Measurements from ENCODE around the gene UQCRQ. TPM values are rescaled to one million over a fixed set of nuclear protein-coding genes. Genes with fewer than 3 reads are reported as not detected.
A peak's percentile ranks its signal among the peaks of the same experiment; 100 is the strongest.

Gene UQCRQ
- total and polyA plus RNA-seq, 4 donors = 62.5 to 2,326 (median 326) TPM

DNA sequence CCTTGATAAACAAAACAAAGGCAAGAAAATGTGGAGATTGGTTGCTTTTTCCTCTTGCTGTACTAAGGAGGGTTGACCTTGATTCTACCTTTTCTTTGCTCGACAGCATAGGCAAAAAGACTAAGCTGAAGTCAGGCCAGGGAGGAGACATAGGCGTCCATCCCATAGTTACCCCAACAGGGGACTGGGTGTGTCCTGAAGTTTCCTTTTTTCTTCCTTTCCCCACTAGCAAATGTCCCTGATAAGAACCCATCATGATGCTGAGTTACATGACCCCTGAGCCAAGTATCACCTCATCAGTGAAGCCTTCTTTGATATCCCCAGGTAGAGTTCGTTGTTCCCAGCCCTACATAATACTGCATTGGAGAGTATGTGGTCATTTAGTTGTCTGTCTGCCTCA, 26.1 kb upstream of the UQCRQ start:
- Histone ChIP-seq H3K4me3 (ENCODE audit: low read depth in 1 of 3, low read length in 3 of 3) (no peak overlapping the region), H3K4me1 (ENCODE audit: control insufficient read depth in 4 of 4, insufficient read depth in 4 of 4, low read length in 3 of 4) (peaks cover 6 to 42% (median 15%) of the 10 kb centered on the region in 4 donors), H3K9me3 (ENCODE audit: control insufficient read depth in 4 of 4, low read length in 3 of 4) (no peaks in the 10 kb centered on the region), H3K36me3 (ENCODE audit: control insufficient read depth in 4 of 4, insufficient read depth in 3 of 4, low read depth in 1 of 4, low read length in 3 of 4) (no peaks in the 10 kb centered on the region), H3K27ac (ENCODE audit: low read depth in 1 of 2, low read length in 2 of 2) (peak overlapping the region; percentile 91 to 98), H3K27me3 (ENCODE audit: control insufficient read depth in 4 of 4, insufficient read depth in 4 of 4, low read length in 3 of 4) (no peaks in the 10 kb centered on the region), H3K9ac (ENCODE audit: low read depth in 1 of 2, low read length in 2 of 2) (peak overlapping the region; percentile 35 to 67)
- TF ChIP-seq HNF4G (IDR thresholded peaks at IDR 0.05) (no peak), RAD21 (IDR thresholded peaks at IDR 0.05) (no peak), SP1 (IDR thresholded peaks at IDR 0.05) (no peak), YY1 (IDR thresholded peaks at IDR 0.05) (peak; percentile 3), HNF4A (conservative IDR thresholded peaks at IDR 0.05) (no peak), EGR1 (IDR thresholded peaks at IDR 0.05; ENCODE audit: low read depth in 2 of 2) (peak in 1 of 2 donors; percentile 8), JUND (IDR thresholded peaks at IDR 0.05) (no peak), TAF1 (conservative IDR thresholded peaks at IDR 0.05) (no peak)
- TF ChIP-seq, protein P1, sequence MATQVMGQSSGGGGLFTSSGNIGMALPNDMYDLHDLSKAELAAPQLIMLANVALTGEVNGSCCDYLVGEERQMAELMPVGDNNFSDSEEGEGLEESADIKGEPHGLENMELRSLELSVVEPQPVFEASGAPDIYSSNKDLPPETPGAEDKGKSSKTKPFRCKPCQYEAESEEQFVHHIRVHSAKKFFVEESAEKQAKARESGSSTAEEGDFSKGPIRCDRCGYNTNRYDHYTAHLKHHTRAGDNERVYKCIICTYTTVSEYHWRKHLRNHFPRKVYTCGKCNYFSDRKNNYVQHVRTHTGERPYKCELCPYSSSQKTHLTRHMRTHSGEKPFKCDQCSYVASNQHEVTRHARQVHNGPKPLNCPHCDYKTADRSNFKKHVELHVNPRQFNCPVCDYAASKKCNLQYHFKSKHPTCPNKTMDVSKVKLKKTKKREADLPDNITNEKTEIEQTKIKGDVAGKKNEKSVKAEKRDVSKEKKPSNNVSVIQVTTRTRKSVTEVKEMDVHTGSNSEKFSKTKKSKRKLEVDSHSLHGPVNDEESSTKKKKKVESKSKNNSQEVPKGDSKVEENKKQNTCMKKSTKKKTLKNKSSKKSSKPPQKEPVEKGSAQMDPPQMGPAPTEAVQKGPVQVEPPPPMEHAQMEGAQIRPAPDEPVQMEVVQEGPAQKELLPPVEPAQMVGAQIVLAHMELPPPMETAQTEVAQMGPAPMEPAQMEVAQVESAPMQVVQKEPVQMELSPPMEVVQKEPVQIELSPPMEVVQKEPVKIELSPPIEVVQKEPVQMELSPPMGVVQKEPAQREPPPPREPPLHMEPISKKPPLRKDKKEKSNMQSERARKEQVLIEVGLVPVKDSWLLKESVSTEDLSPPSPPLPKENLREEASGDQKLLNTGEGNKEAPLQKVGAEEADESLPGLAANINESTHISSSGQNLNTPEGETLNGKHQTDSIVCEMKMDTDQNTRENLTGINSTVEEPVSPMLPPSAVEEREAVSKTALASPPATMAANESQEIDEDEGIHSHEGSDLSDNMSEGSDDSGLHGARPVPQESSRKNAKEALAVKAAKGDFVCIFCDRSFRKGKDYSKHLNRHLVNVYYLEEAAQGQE (IDR thresholded peaks at IDR 0.05) = no peak
- TF ChIP-seq, protein P2, sequence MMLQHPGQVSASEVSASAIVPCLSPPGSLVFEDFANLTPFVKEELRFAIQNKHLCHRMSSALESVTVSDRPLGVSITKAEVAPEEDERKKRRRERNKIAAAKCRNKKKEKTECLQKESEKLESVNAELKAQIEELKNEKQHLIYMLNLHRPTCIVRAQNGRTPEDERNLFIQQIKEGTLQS (IDR thresholded peaks at IDR 0.05) = no peak
- TF ChIP-seq, protein P3, sequence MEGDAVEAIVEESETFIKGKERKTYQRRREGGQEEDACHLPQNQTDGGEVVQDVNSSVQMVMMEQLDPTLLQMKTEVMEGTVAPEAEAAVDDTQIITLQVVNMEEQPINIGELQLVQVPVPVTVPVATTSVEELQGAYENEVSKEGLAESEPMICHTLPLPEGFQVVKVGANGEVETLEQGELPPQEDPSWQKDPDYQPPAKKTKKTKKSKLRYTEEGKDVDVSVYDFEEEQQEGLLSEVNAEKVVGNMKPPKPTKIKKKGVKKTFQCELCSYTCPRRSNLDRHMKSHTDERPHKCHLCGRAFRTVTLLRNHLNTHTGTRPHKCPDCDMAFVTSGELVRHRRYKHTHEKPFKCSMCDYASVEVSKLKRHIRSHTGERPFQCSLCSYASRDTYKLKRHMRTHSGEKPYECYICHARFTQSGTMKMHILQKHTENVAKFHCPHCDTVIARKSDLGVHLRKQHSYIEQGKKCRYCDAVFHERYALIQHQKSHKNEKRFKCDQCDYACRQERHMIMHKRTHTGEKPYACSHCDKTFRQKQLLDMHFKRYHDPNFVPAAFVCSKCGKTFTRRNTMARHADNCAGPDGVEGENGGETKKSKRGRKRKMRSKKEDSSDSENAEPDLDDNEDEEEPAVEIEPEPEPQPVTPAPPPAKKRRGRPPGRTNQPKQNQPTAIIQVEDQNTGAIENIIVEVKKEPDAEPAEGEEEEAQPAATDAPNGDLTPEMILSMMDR (IDR thresholded peaks at IDR 0.05; ENCODE audit: low read depth, low read length, missing input control) = no peak
- 62% methylated on average over 3 of the region's 3 CpGs for WGBS
- no peak for DNase-seq (ENCODE audit: low spot score)

DNA sequence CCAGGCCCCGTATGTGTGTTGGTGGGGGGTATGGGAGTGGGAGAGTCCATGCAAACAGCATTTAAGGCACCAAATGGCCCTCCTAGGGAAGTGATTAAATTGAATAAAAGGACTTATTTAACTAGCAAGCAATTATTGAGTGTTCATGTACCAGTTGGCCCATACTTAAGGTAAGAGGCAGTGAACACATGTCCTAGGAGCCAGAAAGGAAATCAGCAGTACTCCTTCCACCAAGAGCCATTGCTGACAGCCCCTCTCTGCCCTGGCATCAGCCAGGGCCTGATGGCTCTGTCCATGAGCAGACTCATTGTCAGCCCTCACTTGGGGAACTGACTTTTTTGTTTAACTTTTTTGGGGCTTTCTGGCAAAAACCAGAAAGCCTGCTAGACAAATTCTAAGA, 25.5 kb upstream of the UQCRQ start:
- Histone ChIP-seq H3K27ac (ENCODE audit: low read depth in 1 of 2, low read length in 2 of 2) (peak overlapping the region; percentile 91 to 98), H3K4me3 (ENCODE audit: low read depth in 1 of 3, low read length in 3 of 3) (no peak overlapping the region), H3K27me3 (ENCODE audit: control insufficient read depth in 4 of 4, insufficient read depth in 4 of 4, low read length in 3 of 4) (no peaks in the 10 kb centered on the region), H3K9ac (ENCODE audit: low read depth in 1 of 2, low read length in 2 of 2) (no peak overlapping the region), H3K36me3 (ENCODE audit: control insufficient read depth in 4 of 4, insufficient read depth in 3 of 4, low read depth in 1 of 4, low read length in 3 of 4) (no peaks in the 10 kb centered on the region), H3K4me1 (ENCODE audit: control insufficient read depth in 4 of 4, insufficient read depth in 4 of 4, low read length in 3 of 4) (peaks cover 6 to 42% (median 15%) of the 10 kb centered on the region in 4 donors), H3K9me3 (ENCODE audit: control insufficient read depth in 4 of 4, low read length in 3 of 4) (no peaks in the 10 kb centered on the region)
- 38% methylated on average over 1 of the region's 1 CpG for WGBS
- no peak for DNase-seq (ENCODE audit: low spot score)
- TF ChIP-seq HNF4A (conservative IDR thresholded peaks at IDR 0.05) (no peak), TAF1 (conservative IDR thresholded peaks at IDR 0.05) (no peak), FOXA2 (IDR thresholded peaks at IDR 0.05) (no peak), NR2F2 (IDR thresholded peaks at IDR 0.05) (no peak), HNF4G (IDR thresholded peaks at IDR 0.05) (no peak), RXRA (IDR thresholded peaks at IDR 0.05) (no peak), FOXA1 (IDR thresholded peaks at IDR 0.05) (no peak), YY1 (IDR thresholded peaks at IDR 0.05) (no peak), RAD21 (IDR thresholded peaks at IDR 0.05) (no peak), JUND (IDR thresholded peaks at IDR 0.05) (no peak), SP1 (IDR thresholded peaks at IDR 0.05) (no peak)
- TF ChIP-seq, protein P4, sequence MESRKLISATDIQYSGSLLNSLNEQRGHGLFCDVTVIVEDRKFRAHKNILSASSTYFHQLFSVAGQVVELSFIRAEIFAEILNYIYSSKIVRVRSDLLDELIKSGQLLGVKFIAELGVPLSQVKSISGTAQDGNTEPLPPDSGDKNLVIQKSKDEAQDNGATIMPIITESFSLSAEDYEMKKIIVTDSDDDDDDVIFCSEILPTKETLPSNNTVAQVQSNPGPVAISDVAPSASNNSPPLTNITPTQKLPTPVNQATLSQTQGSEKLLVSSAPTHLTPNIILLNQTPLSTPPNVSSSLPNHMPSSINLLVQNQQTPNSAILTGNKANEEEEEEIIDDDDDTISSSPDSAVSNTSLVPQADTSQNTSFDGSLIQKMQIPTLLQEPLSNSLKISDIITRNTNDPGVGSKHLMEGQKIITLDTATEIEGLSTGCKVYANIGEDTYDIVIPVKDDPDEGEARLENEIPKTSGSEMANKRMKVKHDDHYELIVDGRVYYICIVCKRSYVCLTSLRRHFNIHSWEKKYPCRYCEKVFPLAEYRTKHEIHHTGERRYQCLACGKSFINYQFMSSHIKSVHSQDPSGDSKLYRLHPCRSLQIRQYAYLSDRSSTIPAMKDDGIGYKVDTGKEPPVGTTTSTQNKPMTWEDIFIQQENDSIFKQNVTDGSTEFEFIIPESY (IDR thresholded peaks at IDR 0.05) = no peak
- TF ChIP-seq, protein P2 (IDR thresholded peaks at IDR 0.05) = no peak
- TF ChIP-seq, protein P5, sequence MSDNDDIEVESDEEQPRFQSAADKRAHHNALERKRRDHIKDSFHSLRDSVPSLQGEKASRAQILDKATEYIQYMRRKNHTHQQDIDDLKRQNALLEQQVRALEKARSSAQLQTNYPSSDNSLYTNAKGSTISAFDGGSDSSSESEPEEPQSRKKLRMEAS (IDR thresholded peaks at IDR 0.05) = no peak
- TF ChIP-seq, protein P1 (IDR thresholded peaks at IDR 0.05) = no peak
- TF ChIP-seq, protein P3 (IDR thresholded peaks at IDR 0.05; ENCODE audit: low read depth, low read length, missing input control) = no peak
